ENCODE data around the gene CLDN9. TPM values are rescaled to one million over a fixed set of nuclear protein-coding genes. Genes with fewer than 3 reads are reported as not detected.
A peak's percentile ranks its signal among the peaks of the same experiment; 100 is the strongest.

Gene CLDN9
- total and polyA plus RNA-seq, 9 of the 15 experiments (the other 6 are each of a cell fraction or from before 2014, with no cell fraction given): 0.12 to 0.44 (median 0.22) TPM; not detected in 4

DNA sequence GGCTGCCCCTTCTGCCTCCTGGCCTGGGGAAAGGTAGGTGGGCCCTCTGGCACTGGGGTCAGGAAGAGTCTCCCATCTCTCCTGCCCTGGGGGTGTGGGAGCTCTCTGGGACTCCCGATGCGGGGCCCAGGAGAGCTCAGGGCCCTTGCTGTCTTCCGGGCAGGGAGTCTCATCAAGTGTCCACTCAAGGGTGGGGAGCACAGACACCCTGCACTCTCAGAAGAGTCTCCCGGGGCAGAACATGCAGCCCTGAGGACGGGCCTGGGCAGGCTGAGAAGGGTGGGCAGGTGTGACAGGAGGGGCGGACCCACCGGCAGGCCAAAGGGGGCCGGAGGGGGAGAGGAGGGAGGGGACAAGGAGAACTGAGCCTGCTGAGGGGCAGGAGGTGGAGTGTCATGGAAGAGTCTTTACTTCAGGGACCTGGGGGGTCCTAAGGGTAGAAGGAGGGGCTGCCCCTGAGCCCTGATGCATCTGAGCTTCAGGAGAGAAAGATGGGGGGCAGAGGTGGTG lies 24.1 kb upstream of the CLDN9 start:
- H4K20me1 ChIP-seq (replicated peaks; ENCODE audit: control insufficient read depth, insufficient read depth, low read length): no peaks in the 10 kb centered on the region
- no peak overlapping the region for H2AFZ ChIP-seq (ENCODE audit: low read depth, low read length)
- in situ Hi-C loops (cut with MboI): no loop called here
- FAIRE-seq: no peak
- no peak overlapping the region for H3K27ac ChIP-seq (ENCODE audit: extremely low read depth, low read depth, low read length)
- ATAC-seq: no peak
- H3K9ac ChIP-seq (ENCODE audit: insufficient read depth in 1 of 2, low read depth in 2 of 2, low read length in 2 of 2): peak overlapping the region in 1 of 2 experiments; percentile 53; a peak in 2 of 4 replicates
- no peaks in the 10 kb centered on the region for H3K27me3 ChIP-seq (ENCODE audit: control insufficient read depth in 2 of 2, insufficient read depth in 2 of 2, low read length in 2 of 2)
- peaks cover 3 to 54% of the 10 kb centered on the region in 2 experiments; a peak in 2 of 5 replicates for H3K4me1 ChIP-seq (replicated peaks in 1 of 2; ENCODE audit: control insufficient read depth in 2 of 2, insufficient read depth in 2 of 2, low read length in 2 of 2)
- H3K9me3 ChIP-seq (replicated peaks; ENCODE audit: control insufficient read depth, insufficient read depth, low read depth, low read length): no peaks in the 10 kb centered on the region
- POLR2A ChIA-PET: interaction anchor here (0.8 kb wide), 1 partner anchor 19 kb away, joined by 3 read pairs; no protein-coding TSS in a partner anchor
- CTCF ChIA-PET (ENCODE audit: low intra/inter-chr PET ratio): no interaction called here
- H3K9me1 ChIP-seq (ENCODE audit: control insufficient read depth, insufficient read depth, low read length): no peaks in the 10 kb centered on the region
- WGBS (ENCODE audit: insufficient coverage, low coverage, missing lambda C conversion rate): 26% methylated on average over 6 of the region's 8 CpGs
- TF ChIP-seq ZNF584 (CRISPR knock-in tag; IDR thresholded peaks at IDR 0.05; ENCODE audit: low read depth): no peak
- TF ChIP-seq ZNF239 (CRISPR knock-in tag; IDR thresholded peaks at IDR 0.05): no peak
- TF ChIP-seq STAT5B (CRISPR knock-in tag; IDR thresholded peaks at IDR 0.05): no peak
- TF ChIP-seq, protein P1, sequence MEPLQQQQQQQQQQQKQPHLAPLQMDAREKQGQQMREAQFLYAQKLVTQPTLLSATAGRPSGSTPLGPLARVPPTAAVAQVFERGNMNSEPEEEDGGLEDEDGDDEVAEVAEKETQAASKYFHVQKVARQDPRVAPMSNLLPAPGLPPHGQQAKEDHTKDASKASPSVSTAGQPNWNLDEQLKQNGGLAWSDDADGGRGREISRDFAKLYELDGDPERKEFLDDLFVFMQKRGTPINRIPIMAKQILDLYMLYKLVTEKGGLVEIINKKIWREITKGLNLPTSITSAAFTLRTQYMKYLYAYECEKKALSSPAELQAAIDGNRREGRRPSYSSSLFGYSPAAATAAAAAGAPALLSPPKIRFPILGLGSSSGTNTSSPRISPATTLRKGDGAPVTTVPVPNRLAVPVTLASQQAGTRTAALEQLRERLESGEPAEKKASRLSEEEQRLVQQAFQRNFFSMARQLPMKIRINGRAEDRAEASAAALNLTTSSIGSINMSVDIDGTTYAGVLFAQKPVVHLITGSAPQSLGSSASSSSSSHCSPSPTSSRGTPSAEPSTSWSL (CRISPR knock-in tag; IDR thresholded peaks at IDR 0.05; ENCODE audit: borderline replicate concordance): no peak
- TF ChIP-seq, protein P2, sequence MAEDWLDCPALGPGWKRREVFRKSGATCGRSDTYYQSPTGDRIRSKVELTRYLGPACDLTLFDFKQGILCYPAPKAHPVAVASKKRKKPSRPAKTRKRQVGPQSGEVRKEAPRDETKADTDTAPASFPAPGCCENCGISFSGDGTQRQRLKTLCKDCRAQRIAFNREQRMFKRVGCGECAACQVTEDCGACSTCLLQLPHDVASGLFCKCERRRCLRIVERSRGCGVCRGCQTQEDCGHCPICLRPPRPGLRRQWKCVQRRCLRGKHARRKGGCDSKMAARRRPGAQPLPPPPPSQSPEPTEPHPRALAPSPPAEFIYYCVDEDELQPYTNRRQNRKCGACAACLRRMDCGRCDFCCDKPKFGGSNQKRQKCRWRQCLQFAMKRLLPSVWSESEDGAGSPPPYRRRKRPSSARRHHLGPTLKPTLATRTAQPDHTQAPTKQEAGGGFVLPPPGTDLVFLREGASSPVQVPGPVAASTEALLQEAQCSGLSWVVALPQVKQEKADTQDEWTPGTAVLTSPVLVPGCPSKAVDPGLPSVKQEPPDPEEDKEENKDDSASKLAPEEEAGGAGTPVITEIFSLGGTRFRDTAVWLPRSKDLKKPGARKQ (CRISPR knock-in tag; IDR thresholded peaks at IDR 0.05): no peak
- no peak for TF ChIP-seq KLF6 (CRISPR knock-in tag; IDR thresholded peaks at IDR 0.05; ENCODE audit: borderline replicate concordance)
- TF ChIP-seq GABPB1 (CRISPR knock-in tag; IDR thresholded peaks at IDR 0.05): no peak
- TF ChIP-seq EGR1 (conservative IDR thresholded peaks at IDR 0.05): no peak
- TF ChIP-seq HMGN3 (IDR thresholded peaks at IDR 0.05; ENCODE audit: borderline replicate concordance, extremely low read depth, insufficient read length, low read depth, low read length): no peak
- no peak for TF ChIP-seq MTA3 (IDR thresholded peaks at IDR 0.05; ENCODE audit: borderline replicate concordance)
- no peak for TF ChIP-seq MAFG (tag; conservative IDR thresholded peaks at IDR 0.05)
- TF ChIP-seq, protein P3, sequence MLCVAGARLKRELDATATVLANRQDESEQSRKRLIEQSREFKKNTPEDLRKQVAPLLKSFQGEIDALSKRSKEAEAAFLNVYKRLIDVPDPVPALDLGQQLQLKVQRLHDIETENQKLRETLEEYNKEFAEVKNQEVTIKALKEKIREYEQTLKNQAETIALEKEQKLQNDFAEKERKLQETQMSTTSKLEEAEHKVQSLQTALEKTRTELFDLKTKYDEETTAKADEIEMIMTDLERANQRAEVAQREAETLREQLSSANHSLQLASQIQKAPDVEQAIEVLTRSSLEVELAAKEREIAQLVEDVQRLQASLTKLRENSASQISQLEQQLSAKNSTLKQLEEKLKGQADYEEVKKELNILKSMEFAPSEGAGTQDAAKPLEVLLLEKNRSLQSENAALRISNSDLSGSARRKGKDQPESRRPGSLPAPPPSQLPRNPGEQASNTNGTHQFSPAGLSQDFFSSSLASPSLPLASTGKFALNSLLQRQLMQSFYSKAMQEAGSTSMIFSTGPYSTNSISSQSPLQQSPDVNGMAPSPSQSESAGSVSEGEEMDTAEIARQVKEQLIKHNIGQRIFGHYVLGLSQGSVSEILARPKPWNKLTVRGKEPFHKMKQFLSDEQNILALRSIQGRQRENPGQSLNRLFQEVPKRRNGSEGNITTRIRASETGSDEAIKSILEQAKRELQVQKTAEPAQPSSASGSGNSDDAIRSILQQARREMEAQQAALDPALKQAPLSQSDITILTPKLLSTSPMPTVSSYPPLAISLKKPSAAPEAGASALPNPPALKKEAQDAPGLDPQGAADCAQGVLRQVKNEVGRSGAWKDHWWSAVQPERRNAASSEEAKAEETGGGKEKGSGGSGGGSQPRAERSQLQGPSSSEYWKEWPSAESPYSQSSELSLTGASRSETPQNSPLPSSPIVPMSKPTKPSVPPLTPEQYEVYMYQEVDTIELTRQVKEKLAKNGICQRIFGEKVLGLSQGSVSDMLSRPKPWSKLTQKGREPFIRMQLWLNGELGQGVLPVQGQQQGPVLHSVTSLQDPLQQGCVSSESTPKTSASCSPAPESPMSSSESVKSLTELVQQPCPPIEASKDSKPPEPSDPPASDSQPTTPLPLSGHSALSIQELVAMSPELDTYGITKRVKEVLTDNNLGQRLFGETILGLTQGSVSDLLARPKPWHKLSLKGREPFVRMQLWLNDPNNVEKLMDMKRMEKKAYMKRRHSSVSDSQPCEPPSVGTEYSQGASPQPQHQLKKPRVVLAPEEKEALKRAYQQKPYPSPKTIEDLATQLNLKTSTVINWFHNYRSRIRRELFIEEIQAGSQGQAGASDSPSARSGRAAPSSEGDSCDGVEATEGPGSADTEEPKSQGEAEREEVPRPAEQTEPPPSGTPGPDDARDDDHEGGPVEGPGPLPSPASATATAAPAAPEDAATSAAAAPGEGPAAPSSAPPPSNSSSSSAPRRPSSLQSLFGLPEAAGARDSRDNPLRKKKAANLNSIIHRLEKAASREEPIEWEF (CRISPR knock-in tag; IDR thresholded peaks at IDR 0.05): no peak
- no peak for TF ChIP-seq HMG20A (CRISPR knock-in tag; conservative IDR thresholded peaks at IDR 0.05)
- intact Hi-C loops (cut with micrococcal nuclease): no loop called here
- H3K4me2 ChIP-seq (ENCODE audit: insufficient read depth, low read length): no peak overlapping the region
- no peaks in the 10 kb centered on the region for H3K79me2 ChIP-seq (ENCODE audit: control insufficient read depth, insufficient read depth, low read length)
- no TSS peak for BruUV-seq (replicated peaks)
- no peak overlapping the region for H3K4me3 ChIP-seq
- no peak for DNase-seq (ENCODE audit: extremely low read depth in 1 of 4, low spot score in 3 of 4)
- no peaks in the 10 kb centered on the region for H3K36me3 ChIP-seq (ENCODE audit: control insufficient read depth, insufficient read depth, low read length)
